ENCODE results near the gene MORN5. TPM values are rescaled to one million over a fixed set of nuclear protein-coding genes. Genes with fewer than 3 reads are reported as not detected.
A peak's percentile ranks its signal among the peaks of the same experiment; 100 is the strongest.

The MORN5 gene
- total RNA-seq, 1 donor from 2014 or later = not detected

GRCh38 chr9:122216138-122216797, 56.6 kb downstream of the MORN5 start:
- peaks cover 42% of the 10 kb centered on the region for H3K4me1 ChIP-seq
- H3K4me3 ChIP-seq = no peak overlapping the region
- intact Hi-C loops (cut with micrococcal nuclease) = no loop called here
- peaks cover 100% of the 10 kb centered on the region for H3K27me3 ChIP-seq (ENCODE audit: low read depth)
- H3K36me3 ChIP-seq = no peaks in the 10 kb centered on the region
- no peak for DNase-seq
- H3K27ac ChIP-seq (replicated peaks) = no peak overlapping the region
- H3K9me3 ChIP-seq (replicated peaks) = no peaks in the 10 kb centered on the region
- TF ChIP-seq, protein P1, sequence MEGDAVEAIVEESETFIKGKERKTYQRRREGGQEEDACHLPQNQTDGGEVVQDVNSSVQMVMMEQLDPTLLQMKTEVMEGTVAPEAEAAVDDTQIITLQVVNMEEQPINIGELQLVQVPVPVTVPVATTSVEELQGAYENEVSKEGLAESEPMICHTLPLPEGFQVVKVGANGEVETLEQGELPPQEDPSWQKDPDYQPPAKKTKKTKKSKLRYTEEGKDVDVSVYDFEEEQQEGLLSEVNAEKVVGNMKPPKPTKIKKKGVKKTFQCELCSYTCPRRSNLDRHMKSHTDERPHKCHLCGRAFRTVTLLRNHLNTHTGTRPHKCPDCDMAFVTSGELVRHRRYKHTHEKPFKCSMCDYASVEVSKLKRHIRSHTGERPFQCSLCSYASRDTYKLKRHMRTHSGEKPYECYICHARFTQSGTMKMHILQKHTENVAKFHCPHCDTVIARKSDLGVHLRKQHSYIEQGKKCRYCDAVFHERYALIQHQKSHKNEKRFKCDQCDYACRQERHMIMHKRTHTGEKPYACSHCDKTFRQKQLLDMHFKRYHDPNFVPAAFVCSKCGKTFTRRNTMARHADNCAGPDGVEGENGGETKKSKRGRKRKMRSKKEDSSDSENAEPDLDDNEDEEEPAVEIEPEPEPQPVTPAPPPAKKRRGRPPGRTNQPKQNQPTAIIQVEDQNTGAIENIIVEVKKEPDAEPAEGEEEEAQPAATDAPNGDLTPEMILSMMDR (IDR thresholded peaks at IDR 0.05; ENCODE audit: borderline replicate concordance) = no peak

- intact Hi-C loops (cut with micrococcal nuclease) = no loop called here
These were observed 57.2 kb downstream of the MORN5 start for GRCh38 chr9:122216798-122217418.

GRCh38 chr9:122217640-122218039, 57.9 kb downstream of the MORN5 start:
- Histone ChIP-seq H3K27me3 (ENCODE audit: low read depth) (peaks cover 100% of the 10 kb centered on the region), H3K36me3 (no peaks in the 10 kb centered on the region), H3K4me3 (no peak overlapping the region), H3K4me1 (peaks cover 47% of the 10 kb centered on the region), H3K9me3 (replicated peaks) (no peaks in the 10 kb centered on the region), H3K27ac (replicated peaks) (no peak overlapping the region)
- no peak for DNase-seq
- intact Hi-C loops (cut with micrococcal nuclease) = no loop called here
- TF ChIP-seq, protein P1 (IDR thresholded peaks at IDR 0.05; ENCODE audit: borderline replicate concordance) = no peak

More at GRCh38 chr9:122216798-122217418, 57.2 kb downstream of the MORN5 start:
- peaks cover 100% of the 10 kb centered on the region for H3K27me3 ChIP-seq (ENCODE audit: low read depth)
- H3K4me1 ChIP-seq = peaks cover 47% of the 10 kb centered on the region
- no peak overlapping the region for H3K27ac ChIP-seq (replicated peaks)
- no peak overlapping the region for H3K4me3 ChIP-seq
- H3K36me3 ChIP-seq = no peaks in the 10 kb centered on the region
- DNase-seq = no peak
- no peaks in the 10 kb centered on the region for H3K9me3 ChIP-seq (replicated peaks)
- TF ChIP-seq, protein P1 (IDR thresholded peaks at IDR 0.05; ENCODE audit: borderline replicate concordance) = no peak

DNA sequence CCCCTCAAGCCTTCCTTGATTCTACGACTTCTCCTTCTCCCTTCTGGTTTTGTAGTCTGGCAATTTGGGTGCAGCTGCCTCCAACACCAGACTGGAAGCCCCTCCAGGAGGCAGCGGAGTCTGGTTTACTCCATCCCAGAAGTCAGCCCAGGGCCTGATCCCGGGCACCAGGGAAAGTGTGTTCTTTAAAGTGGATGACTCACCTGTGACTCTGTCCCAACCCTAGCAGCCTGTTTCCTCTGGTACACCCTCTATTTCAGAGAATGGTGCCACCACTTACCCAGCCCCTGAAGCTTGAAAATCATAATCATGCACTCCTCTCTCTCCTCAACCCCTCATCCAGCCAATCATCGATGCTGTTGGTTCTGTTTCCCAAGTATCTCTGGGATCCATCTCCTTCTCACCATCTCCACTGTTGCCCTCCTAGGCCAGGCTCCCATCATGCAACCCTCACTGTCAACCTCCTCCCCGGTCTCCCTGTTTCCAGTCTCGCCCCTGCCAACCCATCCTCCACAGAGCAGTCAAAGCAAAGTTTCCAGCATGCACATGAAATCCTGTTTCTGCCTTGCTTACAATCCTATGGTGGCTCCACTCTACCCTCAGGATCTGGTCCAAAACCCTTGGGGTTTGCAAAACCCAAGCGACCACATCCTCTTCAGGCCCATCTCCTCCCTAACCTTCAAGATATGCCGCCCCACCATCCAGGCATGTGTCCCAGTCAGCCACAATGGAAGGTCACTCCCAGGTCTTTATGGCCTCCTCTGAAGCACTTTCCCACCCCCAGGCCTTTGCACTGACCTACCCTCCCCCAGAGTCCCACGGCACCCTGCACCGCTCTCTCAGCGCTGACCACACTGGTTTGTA, 58.6 kb downstream of the MORN5 start:
- H3K27ac ChIP-seq (replicated peaks) = no peak overlapping the region
- TF ChIP-seq, protein P1 (IDR thresholded peaks at IDR 0.05; ENCODE audit: borderline replicate concordance) = no peak
- peak overlapping the region; percentile 51 for H3K4me3 ChIP-seq
- intact Hi-C loops (cut with micrococcal nuclease) = no loop called here
- H3K4me1 ChIP-seq = peaks cover 46% of the 10 kb centered on the region
- no peak for DNase-seq
- H3K36me3 ChIP-seq = no peaks in the 10 kb centered on the region
- H3K9me3 ChIP-seq (replicated peaks) = no peaks in the 10 kb centered on the region
- H3K27me3 ChIP-seq (ENCODE audit: low read depth) = peaks cover 100% of the 10 kb centered on the region
